GM21381 (cell line): ENCODE data around the gene NHS.

Experiments
- ATAC-seq: cut with Tn5 transposase; IDR thresholded peaks from one replicate; pipeline ENCODE4 v1.9.1; 2021; ENCODE audit warnings: mild to moderate bottlenecking, moderate library complexity; ENCODE audit not compliant: unreplicated experiment

Gene NHS

GRCh38 chrX:17374619-17375366, at the start of gene NHS:
NHS (plus strand) TSS chrX:17375200; CDS start chrX:17375758, 558 bp downstream.
- no peak for ATAC-seq

- no peak for ATAC-seq
Observed at GRCh38 chrX:17328837-17329236, 46.2 kb upstream of the NHS start.

GRCh38 chrX:17336377-17336776, 38.6 kb upstream of the NHS start:
- no peak for ATAC-seq

GRCh38 chrX:17355976-17356375, 19.0 kb upstream of the NHS start:
- no peak for ATAC-seq

- no peak for ATAC-seq
Observed at GRCh38 chrX:17359500-17359899, 15.5 kb upstream of the NHS start.

- ATAC-seq, result no peak
Observed at GRCh38 chrX:17361620-17362019, 13.4 kb upstream of the NHS start.

- no peak for ATAC-seq
Observed at GRCh38 chrX:17368002-17368401, 7.0 kb upstream of the NHS start.

GRCh38 chrX:17369309-17369708, 5.7 kb upstream of the NHS start:
- no peak for ATAC-seq

GRCh38 chrX:17370191-17370590, 4.8 kb upstream of the NHS start:
- no peak for ATAC-seq

GRCh38 chrX:17372052-17372451, 2.9 kb upstream of the NHS start:
- no peak for ATAC-seq

GRCh38 chrX:17373337-17373736, 1.7 kb upstream of the NHS start:
- no peak for ATAC-seq

GRCh38 chrX:17375367-17375636, 302 bp downstream of the NHS start:
- no peak for ATAC-seq

GRCh38 chrX:17375637-17376430, 834 bp downstream of the NHS start:
- ATAC-seq, result no peak

- ATAC-seq, result no peak
Observed at GRCh38 chrX:17376431-17377077, 1.6 kb downstream of the NHS start.

GRCh38 chrX:17377091-17377717, 2.2 kb downstream of the NHS start:
- no peak for ATAC-seq

GRCh38 chrX:17377795-17378194, 2.8 kb downstream of the NHS start:
- ATAC-seq, result no peak

GRCh38 chrX:17380221-17380620, 5.2 kb downstream of the NHS start:
- ATAC-seq, result no peak

- ATAC-seq, result no peak
Observed at GRCh38 chrX:17390419-17390850, 15.4 kb downstream of the NHS start.

- no peak for ATAC-seq
Observed at GRCh38 chrX:17395154-17395553, 20.2 kb downstream of the NHS start.

- no peak for ATAC-seq
Observed at GRCh38 chrX:17397074-17397473, 22.1 kb downstream of the NHS start.

- no peak for ATAC-seq
Observed at GRCh38 chrX:17403189-17403691, 28.2 kb downstream of the NHS start.
